NK-92 treated with Interleukin-12 subunit alpha and Interleukin-12 subunit beta, amount 100 ng/mL, for 24 hours (cell line): Measurements from ENCODE around the gene ITPKB.

Experiments used
- DNase-seq: peaks from one replicate; lab custom pipeline; 2025; lab: John Stamatoyannopoulos, UW

The ITPKB gene

DNA sequence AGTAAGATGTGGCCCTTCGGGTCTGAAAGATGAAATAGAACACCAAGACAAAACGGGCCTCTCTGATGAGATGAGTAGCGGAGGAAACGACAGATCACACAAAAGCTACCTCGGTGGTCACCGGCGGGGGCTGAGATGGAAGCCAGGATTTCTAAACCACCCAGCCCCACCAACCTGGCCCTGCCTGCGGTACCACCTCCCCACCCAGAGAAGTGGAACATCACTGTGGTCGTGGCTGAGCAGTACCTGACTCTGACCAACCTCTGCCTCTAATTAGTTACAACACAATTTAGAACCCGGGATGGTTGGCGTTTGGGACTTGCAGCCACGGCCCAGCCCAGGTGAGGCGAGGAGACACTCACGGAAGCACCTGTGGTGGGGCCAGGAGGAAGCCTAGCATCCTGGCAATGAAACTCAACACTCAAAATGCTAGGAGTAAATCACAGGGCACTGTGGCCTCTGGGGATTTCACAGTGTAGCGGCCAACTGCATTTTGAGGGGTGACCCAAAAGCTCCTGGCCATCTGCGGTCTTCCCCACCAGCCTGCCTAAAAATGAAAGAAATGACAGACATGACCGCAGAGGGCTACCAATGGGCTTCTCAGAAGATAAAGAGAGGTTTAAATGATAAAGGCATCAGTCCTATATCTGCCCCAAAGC lies 73.4 kb downstream of the ITPKB start:
- no peak for DNase-seq

DNA sequence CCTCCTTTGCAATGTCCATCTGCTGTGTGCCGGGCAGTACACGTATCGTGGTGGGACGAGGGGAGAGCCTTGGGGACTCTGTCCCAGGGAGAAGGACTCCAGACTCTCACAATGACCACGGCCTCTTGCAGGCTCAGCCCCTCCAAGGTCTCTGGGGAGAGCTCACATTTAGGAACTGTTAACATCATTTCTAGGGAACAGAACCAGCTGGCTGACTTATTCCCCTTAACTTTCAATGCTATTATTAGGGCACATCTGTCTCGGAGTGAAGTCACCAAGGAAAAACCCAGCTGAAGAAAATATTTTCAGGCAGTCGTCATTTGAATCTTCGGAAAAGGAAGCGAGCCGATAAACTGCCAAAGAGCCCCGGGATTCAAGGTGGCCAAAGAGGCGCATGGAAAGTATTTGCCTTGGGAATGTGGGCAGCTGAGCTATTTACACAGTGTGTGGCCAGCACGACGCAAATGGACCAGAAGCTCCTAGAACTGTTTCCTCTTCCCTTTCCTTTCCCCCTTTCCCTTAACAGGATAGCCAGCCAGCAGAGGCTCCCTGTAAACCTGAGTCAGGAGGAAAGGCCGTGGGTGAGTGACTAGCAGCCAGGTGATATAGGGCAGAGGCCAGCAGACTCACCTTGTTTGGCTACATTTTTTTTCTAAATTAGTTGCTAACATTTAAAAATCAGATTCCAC lies 74.5 kb downstream of the ITPKB start:
- DNase-seq, result no peak

DNA sequence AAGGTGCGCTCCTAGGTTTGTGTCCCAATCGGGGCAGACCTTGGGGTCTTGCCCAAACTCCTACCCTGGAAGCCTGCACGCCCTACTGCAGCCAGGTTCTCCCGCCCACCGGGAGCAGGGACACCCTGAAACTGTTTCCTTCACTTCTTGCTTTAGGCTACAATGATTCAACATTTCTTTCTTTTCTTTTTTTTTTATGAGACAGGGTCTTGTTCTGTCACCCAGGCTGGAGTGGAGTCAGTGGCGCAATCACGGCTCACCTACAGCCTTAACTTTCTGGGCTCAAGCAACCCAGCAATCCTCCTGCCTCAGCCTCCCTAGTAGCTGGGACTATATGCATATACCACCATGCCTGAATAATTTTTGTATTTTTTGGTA lies 75.8 kb downstream of the ITPKB start:
- DNase-seq, result no peak

DNA sequence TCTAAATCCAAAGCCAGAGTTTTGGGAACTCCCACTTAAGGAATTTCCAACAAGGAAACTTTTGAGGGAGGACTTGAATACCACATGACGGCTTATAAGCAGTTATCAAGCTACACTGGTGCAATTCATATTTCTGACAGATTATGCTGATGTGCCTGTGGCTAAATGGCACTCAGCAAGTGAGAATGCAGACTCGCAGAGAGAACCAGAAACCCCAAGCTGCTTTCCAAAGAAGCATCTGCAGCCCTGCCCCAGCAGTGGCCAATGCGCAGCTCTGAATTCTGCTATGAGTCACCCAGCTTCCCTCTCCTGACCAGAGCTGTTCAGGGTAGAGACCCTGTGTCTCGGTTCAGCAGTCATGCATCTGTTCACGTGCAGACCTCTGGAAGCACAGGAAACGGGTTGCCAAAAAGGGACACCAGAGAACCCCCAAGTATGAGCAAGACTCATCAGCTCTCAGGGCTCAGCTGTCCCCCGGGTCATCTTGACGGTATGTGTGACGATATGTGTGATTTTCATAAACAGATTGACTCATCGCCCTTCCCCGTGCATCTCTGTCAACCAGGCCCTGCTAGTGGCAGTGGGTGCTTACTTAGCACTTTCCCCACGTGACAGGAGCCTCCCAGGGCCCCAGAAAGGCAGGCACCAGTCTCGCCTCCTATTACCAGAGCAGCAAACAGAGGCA lies 76.3 kb downstream of the ITPKB start:
- DNase-seq, result peak; percentile 89

DNA sequence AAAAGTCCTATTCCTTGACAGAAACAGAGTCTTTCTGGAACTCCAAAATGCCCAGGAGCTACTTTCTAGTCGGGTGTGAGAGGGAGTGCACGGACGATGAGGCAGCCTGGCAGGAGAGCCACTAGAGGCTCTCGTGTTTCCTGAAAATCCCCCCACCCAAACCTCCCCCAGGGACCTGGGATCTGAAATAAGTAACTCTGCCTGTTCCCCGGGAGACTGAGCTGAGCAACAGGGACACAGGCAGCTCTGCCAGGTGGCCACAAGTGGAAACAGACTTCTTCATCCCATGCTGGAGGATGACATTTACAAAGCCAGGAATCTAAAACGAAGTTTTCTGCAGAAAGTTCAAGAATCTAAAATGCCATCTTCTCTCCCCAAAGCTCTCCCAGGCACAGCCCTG lies 77.1 kb downstream of the ITPKB start:
- no peak for DNase-seq

DNA sequence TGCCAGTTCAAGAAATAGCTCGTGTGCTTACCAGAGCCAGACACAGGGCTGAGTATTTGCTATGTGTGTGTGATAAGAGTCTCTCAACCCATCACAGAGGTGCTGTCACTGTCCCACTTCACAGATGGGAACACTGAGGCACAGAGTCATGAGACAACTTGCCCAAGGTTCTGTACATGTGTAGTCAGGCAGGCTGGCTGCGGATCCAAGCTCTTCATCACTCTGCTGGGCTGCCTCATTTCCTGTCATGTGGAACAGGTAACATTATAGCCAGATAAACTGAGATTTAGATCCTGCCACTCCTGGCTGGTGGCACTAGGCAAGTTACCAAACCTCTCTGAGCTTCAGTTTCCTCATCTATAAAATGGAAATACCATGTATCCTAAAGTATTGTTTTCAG lies 77.8 kb downstream of the ITPKB start:
- DNase-seq, result no peak

DNA sequence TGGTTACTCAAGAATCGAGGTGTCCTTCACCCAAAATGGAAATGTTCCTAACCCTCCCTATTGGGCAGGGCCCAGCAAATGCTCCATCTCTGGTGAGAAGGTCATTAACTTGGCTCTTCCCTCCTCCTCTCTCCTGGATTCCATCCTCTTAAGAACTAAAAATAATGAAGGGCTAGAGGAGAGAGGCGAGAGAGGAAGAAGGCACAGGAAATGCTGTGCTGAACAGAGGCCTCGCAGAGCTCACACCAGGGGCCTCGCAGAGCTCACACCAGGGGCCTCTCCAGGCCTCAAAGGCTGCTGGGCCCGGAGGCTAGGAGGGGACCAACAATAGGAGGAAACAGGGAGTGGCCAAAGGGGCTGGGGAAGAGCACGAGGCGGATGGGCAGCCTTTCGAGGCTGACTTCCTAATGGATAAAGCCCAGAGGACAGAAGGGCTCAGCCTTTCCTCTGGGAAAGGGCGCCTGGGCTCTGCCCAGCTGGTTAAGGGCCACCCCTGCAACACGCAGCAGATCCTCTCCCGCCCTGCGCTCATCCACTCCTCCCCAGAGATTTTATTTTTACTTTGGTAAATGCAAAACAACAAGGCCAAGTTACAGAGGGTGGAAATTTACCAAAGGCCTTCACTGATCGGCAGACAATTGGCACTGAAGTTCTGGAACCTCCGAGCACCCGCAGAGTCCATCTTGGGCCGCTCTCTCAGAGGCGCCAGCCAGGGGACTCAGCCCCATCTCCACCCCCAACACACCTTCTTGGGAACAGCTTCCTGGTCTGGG lies 78.5 kb downstream of the ITPKB start:
- DNase-seq, result no peak

DNA sequence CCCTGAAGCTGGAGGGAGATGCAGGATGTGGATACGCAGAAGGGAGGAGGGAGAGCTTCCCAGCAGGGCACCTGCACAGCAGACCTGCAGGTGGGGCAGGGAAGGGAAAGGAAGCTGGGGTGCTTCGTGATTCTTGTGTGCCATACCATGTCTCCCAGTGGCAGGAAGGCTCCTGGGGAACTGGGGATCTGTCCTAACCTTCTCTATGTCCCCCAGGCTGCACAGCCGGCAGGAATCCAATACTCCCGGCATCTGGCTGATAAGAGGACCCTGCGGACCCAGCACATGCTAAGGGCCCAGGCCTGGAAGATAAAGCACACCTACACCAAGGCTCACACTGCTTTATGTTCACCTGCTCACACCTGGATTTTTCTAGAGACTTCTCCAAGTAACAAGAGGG lies 79.4 kb downstream of the ITPKB start:
- DNase-seq, result no peak

DNA sequence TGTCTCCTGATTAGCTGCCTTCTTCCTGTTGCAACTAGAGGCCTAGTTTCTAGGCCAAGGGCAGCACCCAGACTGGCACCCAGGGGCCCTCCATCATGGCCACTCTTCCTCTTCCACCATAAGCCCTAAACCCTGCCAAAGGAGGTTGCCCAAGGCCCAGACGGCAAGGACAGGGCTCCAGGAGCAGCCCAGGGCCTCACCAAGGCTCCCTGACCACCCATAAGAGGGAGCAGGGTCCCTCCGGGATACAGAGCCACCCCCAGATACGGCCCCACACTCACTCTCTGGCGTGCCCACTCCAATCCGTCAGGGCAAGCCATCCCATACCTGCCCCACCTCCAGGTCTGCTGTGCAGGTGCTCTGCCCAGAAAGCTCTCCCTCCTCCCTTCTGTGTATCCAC lies 79.9 kb downstream of the ITPKB start:
- no peak for DNase-seq

DNA sequence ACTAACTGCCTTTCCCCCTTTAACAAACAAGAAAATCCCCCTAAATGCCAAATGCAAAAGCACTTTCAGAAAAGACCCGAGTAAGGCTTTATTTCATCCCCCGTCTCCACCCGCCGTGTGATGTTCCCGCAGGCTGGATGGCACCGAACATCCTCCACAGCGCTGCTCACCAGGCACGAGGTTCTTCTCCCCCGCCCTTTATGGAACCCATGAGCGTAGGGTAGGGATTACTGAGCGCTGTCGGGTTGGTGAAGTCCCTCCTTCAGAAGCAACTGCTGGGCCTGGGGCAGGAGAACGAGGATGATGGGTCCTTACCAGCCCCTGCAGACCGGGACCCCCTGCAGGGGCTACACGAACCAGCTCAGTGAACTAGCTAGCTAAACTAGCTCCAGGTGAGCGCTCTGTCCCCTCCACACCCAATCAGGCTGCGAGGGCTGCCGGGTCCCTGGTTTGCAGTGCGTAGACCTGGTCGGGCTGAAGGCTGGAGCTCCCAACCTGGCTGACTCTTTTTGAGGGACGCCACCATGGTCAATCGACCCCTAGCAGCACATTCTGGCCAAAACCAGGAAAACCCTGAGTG lies 80.4 kb downstream of the ITPKB start:
- no peak for DNase-seq

DNA sequence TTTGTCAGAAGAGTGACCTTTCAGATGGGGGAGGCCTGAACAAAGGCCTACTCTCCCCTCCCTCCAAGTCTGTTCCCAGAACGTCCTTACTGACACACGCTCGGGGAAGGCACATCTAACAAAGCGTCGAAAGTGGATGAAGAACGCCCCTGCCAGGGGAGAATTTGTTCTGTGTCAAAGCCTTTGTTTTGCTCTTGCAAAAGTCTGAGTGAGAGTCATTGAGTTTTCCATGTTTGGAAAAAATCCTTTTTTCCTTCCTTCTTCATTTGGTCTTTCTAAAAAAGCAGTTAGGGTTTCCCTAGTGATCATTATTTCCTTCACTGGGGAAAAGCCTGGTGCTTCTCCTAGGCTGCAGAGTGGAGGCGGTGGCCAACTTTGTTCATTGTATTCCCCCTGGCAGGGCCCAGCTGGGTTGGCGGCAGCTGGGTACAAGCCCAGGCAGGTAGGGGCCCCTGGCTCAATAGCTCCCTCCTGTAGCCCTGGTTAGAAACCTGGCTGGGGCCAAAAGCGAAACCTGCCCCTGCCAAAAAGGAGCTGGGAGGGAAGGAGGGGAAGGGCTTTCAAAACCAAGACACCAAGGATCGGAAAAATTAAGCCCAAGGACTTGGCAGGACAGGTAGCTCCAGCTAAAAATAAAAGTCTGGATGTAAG lies 81.1 kb downstream of the ITPKB start:
- DNase-seq, result no peak

DNA sequence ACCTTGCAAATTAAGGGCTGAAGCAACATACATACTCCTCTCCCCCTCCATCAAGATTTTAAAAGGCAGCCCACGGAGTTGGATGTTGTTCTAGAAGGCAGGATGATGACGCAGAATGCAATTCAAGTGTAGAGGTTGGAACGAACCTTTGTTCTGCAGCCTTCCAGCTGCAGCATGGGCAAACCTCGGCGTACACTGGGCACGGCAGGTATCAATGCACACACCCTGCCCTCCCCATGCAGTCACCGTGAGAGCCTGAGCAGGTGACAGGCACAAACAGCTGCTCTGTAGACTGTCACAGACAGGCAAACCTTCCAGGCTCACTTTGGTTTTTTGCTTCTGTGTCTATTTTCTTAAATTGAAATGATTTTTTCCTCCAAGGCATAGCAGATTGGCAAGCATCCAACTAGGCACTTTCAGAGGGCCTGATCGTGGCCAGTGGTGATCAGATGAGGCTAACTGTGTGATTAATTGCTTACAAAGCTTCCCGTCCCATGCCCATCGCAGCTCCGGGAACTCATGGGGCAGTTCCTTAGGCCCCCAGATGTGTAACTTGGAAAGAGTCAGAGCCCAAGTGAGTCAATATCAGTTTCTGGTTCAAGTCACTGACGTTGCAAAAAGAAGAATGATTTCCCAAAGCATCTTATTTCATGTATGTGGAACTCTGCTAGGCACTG lies 82.3 kb downstream of the ITPKB start:
- DNase-seq, result no peak

DNA sequence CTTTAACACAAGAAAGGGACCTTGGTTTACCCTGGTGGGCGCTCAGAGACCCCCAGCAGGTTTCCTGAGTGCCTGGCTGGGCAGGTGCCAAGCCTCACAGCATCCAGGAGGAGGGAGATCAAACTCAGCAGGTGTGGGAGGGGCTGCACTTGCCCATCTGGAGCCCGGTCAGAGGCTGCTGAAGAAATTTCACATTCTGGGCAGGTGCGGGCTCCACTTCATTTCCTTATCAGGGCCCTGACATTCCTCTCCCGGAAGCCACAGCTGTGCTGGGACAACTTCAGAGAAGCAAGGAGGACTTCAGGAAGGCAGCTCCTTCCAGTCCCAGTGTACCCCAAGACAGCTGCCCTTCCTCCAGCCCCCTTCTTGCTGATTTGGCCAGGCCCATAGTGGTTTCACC lies 82.9 kb downstream of the ITPKB start:
- no peak for DNase-seq

DNA sequence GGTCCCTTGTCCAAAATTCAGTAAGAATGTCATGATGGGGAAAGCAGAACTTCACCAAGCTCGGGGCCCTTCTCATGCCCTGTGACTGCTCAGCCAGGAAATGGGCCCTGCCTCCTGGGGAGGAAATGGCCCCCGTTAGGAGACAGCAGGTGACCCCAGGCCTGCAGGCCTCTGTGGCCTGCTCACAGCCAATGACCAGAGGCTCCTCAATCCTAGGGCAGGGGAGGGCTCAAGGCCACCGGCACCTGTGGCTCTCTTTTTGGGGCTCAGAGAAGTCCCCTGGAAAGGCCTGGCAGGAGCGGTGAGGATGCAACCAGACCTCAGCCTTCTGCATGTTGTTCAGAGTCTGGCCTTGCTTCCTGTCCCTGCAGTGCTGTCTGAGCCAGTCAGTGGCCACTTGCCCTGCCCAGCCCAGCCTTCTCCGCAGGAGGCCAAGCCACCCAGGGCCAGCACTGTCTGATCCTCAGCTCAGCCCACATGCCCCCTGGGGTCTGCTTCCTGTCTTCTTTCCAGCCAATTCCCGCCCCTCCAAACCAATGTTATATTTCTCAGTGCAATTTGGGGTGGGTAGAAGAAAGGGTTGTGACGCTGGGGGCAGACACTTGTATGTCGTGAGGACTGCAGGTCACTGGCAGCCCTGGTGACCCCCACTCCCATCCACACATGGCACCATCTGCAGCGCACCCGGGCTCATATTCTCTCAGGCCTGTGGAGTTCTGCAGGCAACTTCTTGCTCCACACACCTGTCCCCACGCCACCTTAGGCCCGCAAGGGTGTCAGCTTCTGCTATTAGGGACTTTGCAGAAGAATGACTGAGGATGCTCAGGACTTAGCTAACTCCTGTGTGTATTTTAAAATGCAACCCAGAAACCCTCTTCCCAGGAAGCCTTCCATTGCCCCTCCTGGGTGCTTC lies 83.6 kb downstream of the ITPKB start:
- DNase-seq, result no peak

DNA sequence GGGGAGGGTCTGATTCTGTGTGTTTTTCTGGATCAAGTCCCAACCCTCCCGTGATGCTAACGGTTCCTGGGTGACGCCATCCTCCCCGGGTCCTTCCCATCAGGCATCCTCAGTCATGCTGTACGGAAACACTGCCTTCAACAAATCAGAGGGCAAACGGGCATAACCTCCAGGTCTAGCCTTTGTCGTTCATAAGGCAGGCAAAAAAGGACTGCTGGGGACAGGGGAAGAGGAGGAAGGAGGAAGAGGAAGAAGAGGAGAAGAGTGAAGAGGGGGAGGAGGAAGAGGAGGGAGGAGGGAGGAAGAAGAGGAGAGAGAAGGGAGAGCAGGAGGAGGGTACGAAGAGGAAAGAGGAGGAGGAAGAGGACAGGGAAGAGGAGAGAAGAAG lies 84.4 kb downstream of the ITPKB start:
- no peak for DNase-seq

DNA sequence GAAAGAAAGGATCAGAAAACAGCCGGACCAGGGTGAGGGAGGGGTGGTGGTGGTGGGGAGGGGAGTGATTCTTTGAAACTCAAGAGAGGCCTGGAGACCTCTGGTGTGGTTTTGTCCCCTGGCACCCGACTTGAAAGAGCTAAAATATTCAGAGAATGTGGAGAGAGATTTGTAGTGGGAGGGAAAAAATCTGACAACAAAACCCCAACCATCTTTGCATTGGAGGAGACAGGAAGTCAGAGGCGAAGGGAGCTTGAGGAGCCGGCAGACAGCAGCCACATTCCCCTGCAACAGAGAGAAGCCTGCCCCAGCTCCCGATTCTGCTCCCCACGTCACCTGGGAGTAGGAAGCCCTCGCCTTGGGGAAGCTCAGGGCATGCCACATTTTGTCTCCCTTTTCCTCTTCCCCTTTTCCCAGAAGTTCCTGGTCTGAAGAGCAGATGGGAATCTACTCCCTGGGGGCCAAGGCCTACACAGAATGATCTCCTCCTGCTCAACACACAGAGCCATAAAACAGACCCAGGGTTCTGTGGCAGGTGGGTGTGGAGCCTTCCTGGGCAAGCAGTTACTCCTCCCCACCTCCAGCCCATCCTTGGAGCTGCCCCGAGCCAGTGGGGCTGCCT lies 84.9 kb downstream of the ITPKB start:
- DNase-seq, result no peak

DNA sequence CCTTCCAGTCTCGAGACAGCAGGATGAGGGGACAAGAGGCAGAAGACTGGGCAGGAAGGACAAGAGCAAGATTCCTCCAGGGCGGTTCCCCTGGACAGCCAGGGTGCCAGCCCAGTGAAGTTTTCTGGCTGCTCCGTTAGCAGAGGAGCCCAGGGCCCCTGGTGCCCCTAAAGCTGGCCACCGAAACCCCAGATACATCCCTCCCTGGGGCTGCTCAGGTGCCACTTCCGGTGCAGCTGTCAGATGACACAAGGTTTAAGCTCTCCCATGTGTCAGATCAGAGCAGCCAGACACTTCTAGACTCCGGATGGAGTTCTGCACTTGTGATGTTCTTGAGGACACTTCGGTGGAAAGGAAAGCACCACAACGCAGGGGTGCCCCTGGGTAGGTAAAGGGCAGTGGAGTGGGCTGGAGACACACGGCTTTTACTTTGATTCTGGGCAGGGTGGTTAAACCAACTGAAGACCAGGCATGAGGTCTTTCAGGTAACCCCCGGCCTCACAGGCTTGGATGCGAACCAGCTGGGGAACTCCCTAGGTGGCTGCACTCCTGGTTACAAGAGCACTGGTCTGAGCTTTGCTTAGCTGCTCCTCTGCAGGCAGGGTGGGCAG lies 85.7 kb downstream of the ITPKB start:
- DNase-seq, result peak; percentile 19

DNA sequence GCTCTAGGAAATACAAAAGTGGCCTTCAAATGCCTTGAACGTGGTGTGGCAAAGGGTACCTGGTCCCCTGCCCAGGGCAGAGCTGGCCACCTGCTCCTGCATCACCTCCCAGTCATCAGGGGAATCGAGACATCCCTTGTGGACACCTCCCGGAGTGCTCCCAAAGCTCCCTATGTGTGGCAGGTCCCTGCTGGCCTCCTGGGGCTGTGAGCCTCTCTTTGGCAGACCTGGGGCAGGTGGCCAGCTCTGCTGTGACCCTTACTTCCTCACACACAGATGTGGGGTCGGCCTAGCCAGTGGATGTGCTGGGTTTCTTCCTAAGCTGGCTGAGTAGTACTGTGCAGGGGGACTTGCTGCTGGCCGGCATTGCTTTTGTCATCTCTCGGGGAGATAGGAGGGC lies 86.5 kb downstream of the ITPKB start:
- DNase-seq, result no peak

DNA sequence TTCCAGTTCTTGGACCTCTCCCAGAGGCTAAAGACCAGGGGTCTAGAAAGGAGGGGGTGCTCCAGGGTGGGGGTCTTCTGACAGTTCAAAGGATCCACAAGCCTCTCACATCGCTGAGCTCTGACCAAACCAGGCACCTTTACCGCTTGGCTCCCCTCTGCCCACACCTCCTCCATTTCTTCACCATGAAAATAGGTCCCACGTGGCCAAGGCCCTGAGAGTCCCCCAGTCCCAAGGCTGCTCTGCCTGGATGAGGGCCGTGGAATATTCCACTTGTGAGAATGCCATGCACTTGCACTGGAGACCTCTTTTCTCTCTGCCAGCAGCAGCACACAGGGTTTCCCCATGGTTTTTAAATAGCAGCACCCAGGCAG lies 87.4 kb downstream of the ITPKB start:
- no peak for DNase-seq
